GM18517 (cell line): Measurements from ENCODE around the gene ZNF667.

Source experiments
- ATAC-seq: cut with Tn5 transposase; IDR thresholded peaks from one replicate; pipeline ENCODE4 v1.9.1; 2021; ENCODE audit warnings: mild to moderate bottlenecking, moderate library complexity; ENCODE audit not compliant: unreplicated experiment

ZNF667 gene

GRCh38 chr19:56476651-56477428 is at the start of gene ZNF667:
Gene ZNF667, minus strand, starts transcription at chr19:56477345. Its CDS starts 14,975 bp downstream, at chr19:56462370.
- no peak for ATAC-seq

- no peak for ATAC-seq
Measured at GRCh38 chr19:56525214-56525860, 48.2 kb upstream of the ZNF667 start.

- ATAC-seq: no peak
Measured at GRCh38 chr19:56508290-56508778, 31.2 kb upstream of the ZNF667 start.

- no peak for ATAC-seq
Measured at GRCh38 chr19:56507446-56508289, 30.5 kb upstream of the ZNF667 start, which contains the start of gene ZNF471. Gene ZNF471, plus strand, starts transcription at chr19:56507855. Its CDS starts 3,717 bp downstream, at chr19:56511572.

GRCh38 chr19:56504581-56504980 is 27.4 kb upstream of the ZNF667 start:
- no peak for ATAC-seq

GRCh38 chr19:56491399-56491798 is 14.3 kb upstream of the ZNF667 start:
- no peak for ATAC-seq

- ATAC-seq: no peak
Measured at GRCh38 chr19:56477429-56478338, 539 bp upstream of the ZNF667 start.

GRCh38 chr19:56476093-56476492 is 1.1 kb downstream of the ZNF667 start:
- ATAC-seq: no peak

- no peak for ATAC-seq
Measured at GRCh38 chr19:56474308-56474707, 2.8 kb downstream of the ZNF667 start.

- no peak for ATAC-seq
Measured at GRCh38 chr19:56441206-56441792, 35.8 kb downstream of the ZNF667 start.

- no peak for ATAC-seq
Measured at GRCh38 chr19:56423985-56424353, 53.2 kb downstream of the ZNF667 start.

- ATAC-seq: no peak
Measured at GRCh38 chr19:56423276-56423984, 53.7 kb downstream of the ZNF667 start.

- ATAC-seq: no peak
Measured at GRCh38 chr19:56405062-56405461, 72.1 kb downstream of the ZNF667 start.

- no peak for ATAC-seq
Measured at GRCh38 chr19:56404705-56405056, 72.5 kb downstream of the ZNF667 start.

- peak; percentile 66 for ATAC-seq
Measured at GRCh38 chr19:56403764-56404704, 73.1 kb downstream of the ZNF667 start, which contains the start of gene ZNF583. Gene ZNF583, plus strand, starts transcription at chr19:56404332. Its CDS starts 2,783 bp downstream, at chr19:56407115.

- ATAC-seq: peak; percentile 6
Measured at GRCh38 chr19:56403261-56403660, 73.9 kb downstream of the ZNF667 start.

GRCh38 chr19:56400485-56400884 is 76.7 kb downstream of the ZNF667 start:
- ATAC-seq: no peak

- ATAC-seq: no peak
Measured at GRCh38 chr19:56398809-56399208, 78.3 kb downstream of the ZNF667 start.
